K562 (cell line): Measurements from ENCODE around the gene KRT1. TPM values are rescaled to one million over a fixed set of nuclear protein-coding genes. Genes with fewer than 3 reads are reported as not detected.

Experiments used
- BRD4 ChIP-seq: fragments of 200-600 bp; sonication (generic); IDR thresholded peaks from 2 replicates; pipeline ENCODE4 v1.6.1; 2017; ENCODE audit warnings: inconsistent platforms
- CAMTA2 ChIP-seq: fragments of 250-450 bp; sonication (Bioruptor Pico); conservative IDR thresholded peaks from 2 replicates; pipeline ENCODE4 v1.5.1; 2022
- DPF2 ChIP-seq: fragments of 450-650 bp; IDR thresholded peaks from 2 replicates; pipeline ENCODE4 v1.6.1; 2016
- EGR1 ChIP-seq: fragments of 450-650 bp; conservative IDR thresholded peaks from 2 replicates; pipeline ENCODE4 v1.6.1; 2017; ENCODE audit warnings: mild to moderate bottlenecking
- ESRRB ChIP-seq: fragments of 250-450 bp; sonication (Bioruptor Pico); IDR thresholded peaks from 2 replicates; pipeline ENCODE4 v1.5.0; 2020; ENCODE audit warnings: mild to moderate bottlenecking, moderate library complexity, borderline replicate concordance
- GABPB2 ChIP-seq: fragments of 250-450 bp; sonication (Bioruptor Pico); conservative IDR thresholded peaks from 2 replicates; pipeline ENCODE4 v1.5.1; 2021; ENCODE audit warnings: mild to moderate bottlenecking
- GATA2 ChIP-seq: sonication (generic); formaldehyde crosslinking; IDR thresholded peaks from 2 replicates; pipeline ENCODE4 v1.4.0; 2020; ENCODE audit warnings: mild to moderate bottlenecking, missing genetic modification reagents
- HDAC1 ChIP-seq, 2 experiments: fragments of 450-650 bp; IDR thresholded peaks; 2 replicates each; pipeline ENCODE4 v1.6.1; 2016 to 2017; ENCODE audit warnings: inconsistent platforms in 1 of 2, mild to moderate bottlenecking in 1 of 2, moderate library complexity in 1 of 2
- HDAC2 ChIP-seq: fragments of 450-650 bp; IDR thresholded peaks from 2 replicates; pipeline ENCODE4 v1.6.1; 2016; ENCODE audit warnings: mild to moderate bottlenecking
- HES1 ChIP-seq: fragments of 450-650 bp; IDR thresholded peaks from 2 replicates; pipeline ENCODE4 v1.6.1; 2016; ENCODE audit warnings: low read depth, mild to moderate bottlenecking, moderate library complexity
- HMG20A ChIP-seq: fragments of 450-650 bp; formaldehyde crosslinking; conservative IDR thresholded peaks from 2 replicates; pipeline ENCODE4 v1.4.0; 2020; ENCODE audit warnings: mild to moderate bottlenecking, mixed read lengths
- HNRNPL ChIP-seq: fragments of 200-400 bp; formaldehyde crosslinking; IDR thresholded peaks from 2 replicates; pipeline ENCODE4 v1.6.1; 2017; ENCODE audit warnings: low read depth, mild to moderate bottlenecking, low read length
- JUNB ChIP-seq: fragments of 450-650 bp; formaldehyde crosslinking; conservative IDR thresholded peaks from 2 replicates; pipeline ENCODE4 v1.4.0; 2020; ENCODE audit warnings: mild to moderate bottlenecking
- KDM5B ChIP-seq: fragments of 200-600 bp; sonication (generic); IDR thresholded peaks from 2 replicates; pipeline ENCODE4 v1.6.1; 2012; ENCODE audit warnings: low read depth, mild to moderate bottlenecking, moderate library complexity, low read length, control low read depth, inconsistent platforms; ENCODE audit not compliant: insufficient replicate concordance
- KLF16 ChIP-seq: IDR thresholded peaks from 2 replicates; pipeline ENCODE4 v1.6.1; 2016; ENCODE audit warnings: antibody characterized with exemption
- LCOR ChIP-seq: sonication (generic); formaldehyde crosslinking; IDR thresholded peaks from 2 replicates; pipeline ENCODE4 v1.8.0; 2022; ENCODE audit warnings: mild to moderate bottlenecking, missing genetic modification reagents
- MLLT1 ChIP-seq, 2 experiments: fragments of 450-650 bp; IDR thresholded peaks; 2 replicates each; pipeline ENCODE4 v1.6.1; 2016
- NCOA1 ChIP-seq: fragments of 450-650 bp; IDR thresholded peaks from 2 replicates; pipeline ENCODE4 v1.6.1; 2016; ENCODE audit warnings: low read depth
- NFXL1 ChIP-seq: fragments of 450-650 bp; formaldehyde crosslinking; IDR thresholded peaks from 2 replicates; pipeline ENCODE4 v1.4.0; 2021; ENCODE audit warnings: mild to moderate bottlenecking
- RAD21 ChIP-seq, 2 experiments: fragments of 250-450 bp in 1 of 2; fragments of 450-650 bp in 1 of 2; sonication (Bioruptor Pico) in 1 of 2; formaldehyde crosslinking in 1 of 2; IDR thresholded peaks in 1 of 2; conservative IDR thresholded peaks in 1 of 2; 2 replicates each; pipeline versions ENCODE4 v1.4.0 to v1.8.0; 2020 to 2022; ENCODE audit warnings: mild to moderate bottlenecking in 2 of 2, moderate library complexity in 1 of 2
- RCOR1 ChIP-seq, 2 experiments: IDR thresholded peaks; 2 replicates each; pipeline ENCODE4 v1.6.1; 2012; ENCODE audit warnings: low read depth in 2 of 2, low read length in 2 of 2, borderline replicate concordance in 1 of 2, improper control_type of control experiment in 1 of 2
- SIRT6 ChIP-seq: IDR thresholded peaks from one replicate; pipeline ENCODE4 v1.6.1; 2012; ENCODE audit warnings: low read depth, mild to moderate bottlenecking, control low read depth, inconsistent platforms, low read length, moderate library complexity
- SMAD4 ChIP-seq: fragments of 250-450 bp; sonication (Bioruptor Pico); conservative IDR thresholded peaks from 2 replicates; pipeline ENCODE4 v1.8.0; 2021; ENCODE audit warnings: inconsistent platforms, mild to moderate bottlenecking, moderate library complexity
- SOX6 ChIP-seq: fragments of 450-650 bp; IDR thresholded peaks from 2 replicates; pipeline ENCODE4 v1.6.1; 2014; ENCODE audit warnings: mild to moderate bottlenecking
- SREBF1 ChIP-seq: fragments of 150-350 bp; IDR thresholded peaks from 2 replicates; pipeline ENCODE4 v1.6.1; 2014; ENCODE audit warnings: antibody characterized with exemption, low read depth, low read length, borderline replicate concordance
- TAL1 ChIP-seq: fragments of 450-650 bp; IDR thresholded peaks from 2 replicates; pipeline ENCODE4 v1.6.1; 2016; ENCODE audit warnings: mild to moderate bottlenecking
- TCF3 ChIP-seq: sonication (generic); formaldehyde crosslinking; IDR thresholded peaks from 2 replicates; pipeline ENCODE4 v1.4.0; 2020; ENCODE audit warnings: mild to moderate bottlenecking, missing genetic modification reagents
- TEAD4 ChIP-seq, 2 experiments: sonication (generic) in 1 of 2; formaldehyde crosslinking in 1 of 2; IDR thresholded peaks; 2 replicates each; pipeline versions ENCODE4 v1.6.1 to v1.8.0; 2012 to 2022; ENCODE audit warnings: borderline replicate concordance in 1 of 2, inconsistent platforms in 1 of 2, low read length in 1 of 2, mild to moderate bottlenecking in 1 of 2, missing genetic modification reagents in 1 of 2
- ZBTB9 ChIP-seq: fragments of 450-650 bp; formaldehyde crosslinking; IDR thresholded peaks from 2 replicates; pipeline ENCODE4 v1.4.0; 2020; ENCODE audit warnings: mild to moderate bottlenecking, moderate library complexity
- ZNF274 ChIP-seq: IDR thresholded peaks from 2 replicates; pipeline ENCODE4 v1.6.1; 2011; ENCODE audit warnings: low read depth, mild to moderate bottlenecking, low read length, moderate library complexity, borderline replicate concordance
- polyA plus RNA-seq, 8 experiments: library from polyadenylated mRNA; depleted of rRNA in 4 of 8; stranded (reverse) in 5 of 8; unstranded in 3 of 8; fragments of >200 nt; fragmentation: Nextera tagmentation in 2 of 8; fragmentation: Illumina TruSeq in 1 of 8; extraction: Ambion mirVana in 2 of 8; extraction: Trizol in 1 of 8; gene quantifications; 2 replicates each; pipeline versions ENCODE4 v1.2.1 to v1.2.3, GENCODE V29; 2011 to 2014; ENCODE audit warnings: inconsistent platforms in 1 of 8, missing spikeins in 1 of 8
- total RNA-seq, 7 experiments: library from RNA; depleted of rRNA in 6 of 7; stranded (reverse); fragments of >200 nt in 6 of 7; fragmentation: Illumina TruSeq in 2 of 7; extraction: Trizol in 2 of 7; gene quantifications; 2 replicates each; pipeline versions ENCODE4 v1.2.1 to v1.2.3, GENCODE V29; 2011 to 2021; ENCODE audit warnings: low replicate concordance in 1 of 7

KRT1 gene
- total and polyA plus RNA-seq, 9 of the 15 experiments (the other 6 are each of a cell fraction or from before 2014, with no cell fraction given): 0.18 TPM; not detected in 8

GRCh38 chr12:52703878-52704277 lies 23.7 kb upstream of the KRT1 start (continued):
- TF ChIP-seq HNRNPL (no peak), SREBF1 (no peak), SOX6 (peak; percentile 45), TAL1 (peak; percentile 41; the same call in 1 of the 2 replicates), RCOR1 (IDR thresholded peaks at IDR 0.05; ENCODE audit: borderline replicate concordance in 1 of 2, low read depth in 2 of 2, low read length in 2 of 2) (peak; percentile 82 to 96), KLF16 (0 out of 2 replicates have a peak, but pooled peaks have one; percentile 62), GATA2 (CRISPR knock-in tag) (peak; percentile 42; the same call in 1 of the 2 replicates), RAD21 (CRISPR knock-in tag; conservative IDR thresholded peaks at IDR 0.05 in 1 of 2, IDR thresholded peaks at IDR 0.05 in 1 of 2) (no peak), HES1 (peak; percentile 80), NFXL1 (CRISPR knock-in tag) (no peak), JUNB (no peak), ZBTB9 (CRISPR knock-in tag) (no peak), HMG20A (CRISPR knock-in tag) (no peak), HDAC2 (peak; percentile 78), BRD4 (no peak), ZNF274 (no peak), SIRT6 (no peak), LCOR (peak; percentile 82; the same call in 1 of the 2 replicates), CAMTA2 (CRISPR knock-in tag) (no peak), TCF3 (CRISPR knock-in tag) (peak; percentile 80), ESRRB (no peak), SMAD4 (CRISPR knock-in tag) (peak; percentile 67; the same call in 1 of the 2 replicates), GABPB2 (CRISPR knock-in tag) (no peak), HDAC1 (IDR thresholded peaks at IDR 0.05) (peak in 1 of 2 experiments; percentile 72; a peak in 2 of 4 replicates), MLLT1 (IDR thresholded peaks at IDR 0.05) (peak in 1 of 2 experiments; percentile 54; a peak in 2 of 4 replicates), DPF2 (no peak), EGR1 (no peak), NCOA1 (no peak), KDM5B (no peak), TEAD4 (IDR thresholded peaks at IDR 0.05; ENCODE audit: low read length) (peak; percentile 84), TEAD4 (CRISPR knock-in tag; IDR thresholded peaks at IDR 0.05; ENCODE audit: borderline replicate concordance) (no peak)
